ENCODE results near the gene IL17RC. TPM values are rescaled to one million over a fixed set of nuclear protein-coding genes. Genes with fewer than 3 reads are reported as not detected.
A peak's percentile ranks its signal among the peaks of the same experiment; 100 is the strongest.

The IL17RC gene
- total RNA-seq, 1 donor from 2014 or later, result 21.3 TPM

DNA sequence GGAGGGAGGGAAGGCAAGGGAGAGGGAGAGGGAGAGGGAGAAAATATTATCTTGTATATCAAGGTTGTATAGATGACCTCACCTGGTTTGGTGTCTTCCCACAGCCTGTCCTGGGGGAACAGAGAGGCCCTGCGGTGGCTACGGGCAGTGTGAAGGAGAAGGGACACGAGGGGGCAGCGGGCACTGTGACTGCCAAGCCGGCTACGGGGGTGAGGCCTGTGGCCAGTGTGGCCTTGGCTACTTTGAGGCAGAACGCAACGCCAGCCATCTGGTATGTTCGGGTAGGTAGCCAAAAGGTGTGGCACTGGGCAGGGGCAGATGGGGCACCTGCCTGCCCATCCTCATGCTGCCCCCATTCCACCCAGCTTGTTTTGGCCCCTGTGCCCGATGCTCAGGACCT is 23.8 kb downstream of the IL17RC start:
- Mint-ChIP-seq H3K4me1 (ENCODE audit: low read depth) (peaks cover 6% of the 10 kb centered on the region), H3K36me3 (ENCODE audit: low read depth) (peaks cover 5% of the 10 kb centered on the region), H3K27me3 (ENCODE audit: low read depth) (no peaks in the 10 kb centered on the region), H3K4me3 (ENCODE audit: unreplicated experiment) (no peak overlapping the region), H3K27ac (ENCODE audit: unreplicated experiment) (no peak overlapping the region), H3K9me3 (ENCODE audit: low read depth) (no peaks in the 10 kb centered on the region)
- DNase-seq (ENCODE audit: low spot score), result no peak
- TF ChIP-seq, protein P1, sequence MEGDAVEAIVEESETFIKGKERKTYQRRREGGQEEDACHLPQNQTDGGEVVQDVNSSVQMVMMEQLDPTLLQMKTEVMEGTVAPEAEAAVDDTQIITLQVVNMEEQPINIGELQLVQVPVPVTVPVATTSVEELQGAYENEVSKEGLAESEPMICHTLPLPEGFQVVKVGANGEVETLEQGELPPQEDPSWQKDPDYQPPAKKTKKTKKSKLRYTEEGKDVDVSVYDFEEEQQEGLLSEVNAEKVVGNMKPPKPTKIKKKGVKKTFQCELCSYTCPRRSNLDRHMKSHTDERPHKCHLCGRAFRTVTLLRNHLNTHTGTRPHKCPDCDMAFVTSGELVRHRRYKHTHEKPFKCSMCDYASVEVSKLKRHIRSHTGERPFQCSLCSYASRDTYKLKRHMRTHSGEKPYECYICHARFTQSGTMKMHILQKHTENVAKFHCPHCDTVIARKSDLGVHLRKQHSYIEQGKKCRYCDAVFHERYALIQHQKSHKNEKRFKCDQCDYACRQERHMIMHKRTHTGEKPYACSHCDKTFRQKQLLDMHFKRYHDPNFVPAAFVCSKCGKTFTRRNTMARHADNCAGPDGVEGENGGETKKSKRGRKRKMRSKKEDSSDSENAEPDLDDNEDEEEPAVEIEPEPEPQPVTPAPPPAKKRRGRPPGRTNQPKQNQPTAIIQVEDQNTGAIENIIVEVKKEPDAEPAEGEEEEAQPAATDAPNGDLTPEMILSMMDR (IDR thresholded peaks at IDR 0.05), result no peak

DNA sequence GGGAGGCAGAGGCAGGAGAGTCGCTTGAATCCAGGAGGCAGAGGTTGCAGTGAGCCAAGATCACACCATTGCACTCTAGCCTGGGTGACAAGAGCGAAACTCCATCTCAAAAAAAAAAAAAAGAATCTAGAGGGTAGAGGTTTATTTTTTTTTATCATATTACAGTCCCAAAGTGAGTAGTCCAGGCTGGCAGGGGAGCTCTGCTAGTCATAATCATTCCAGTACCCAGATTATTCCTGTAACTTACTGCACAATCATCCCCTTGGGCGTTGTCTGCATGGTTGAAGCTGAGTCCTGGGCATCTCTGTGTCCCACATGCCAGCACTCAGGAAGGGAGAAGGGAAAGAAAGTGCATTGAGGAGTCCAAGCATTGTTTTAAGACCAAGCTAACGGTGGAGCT is 25.3 kb downstream of the IL17RC start:
- peaks cover 3% of the 10 kb centered on the region for H3K36me3 Mint-ChIP-seq (ENCODE audit: low read depth)
- H3K27ac Mint-ChIP-seq (ENCODE audit: unreplicated experiment), result no peak overlapping the region
- peak; percentile 4 for DNase-seq (ENCODE audit: low spot score)
- no peak overlapping the region for H3K4me3 Mint-ChIP-seq (ENCODE audit: unreplicated experiment)
- H3K9me3 Mint-ChIP-seq (ENCODE audit: low read depth), result no peaks in the 10 kb centered on the region
- H3K27me3 Mint-ChIP-seq (ENCODE audit: low read depth), result no peaks in the 10 kb centered on the region
- H3K4me1 Mint-ChIP-seq (ENCODE audit: low read depth), result peaks cover 12% of the 10 kb centered on the region
- TF ChIP-seq, protein P1 (IDR thresholded peaks at IDR 0.05), result no peak

DNA sequence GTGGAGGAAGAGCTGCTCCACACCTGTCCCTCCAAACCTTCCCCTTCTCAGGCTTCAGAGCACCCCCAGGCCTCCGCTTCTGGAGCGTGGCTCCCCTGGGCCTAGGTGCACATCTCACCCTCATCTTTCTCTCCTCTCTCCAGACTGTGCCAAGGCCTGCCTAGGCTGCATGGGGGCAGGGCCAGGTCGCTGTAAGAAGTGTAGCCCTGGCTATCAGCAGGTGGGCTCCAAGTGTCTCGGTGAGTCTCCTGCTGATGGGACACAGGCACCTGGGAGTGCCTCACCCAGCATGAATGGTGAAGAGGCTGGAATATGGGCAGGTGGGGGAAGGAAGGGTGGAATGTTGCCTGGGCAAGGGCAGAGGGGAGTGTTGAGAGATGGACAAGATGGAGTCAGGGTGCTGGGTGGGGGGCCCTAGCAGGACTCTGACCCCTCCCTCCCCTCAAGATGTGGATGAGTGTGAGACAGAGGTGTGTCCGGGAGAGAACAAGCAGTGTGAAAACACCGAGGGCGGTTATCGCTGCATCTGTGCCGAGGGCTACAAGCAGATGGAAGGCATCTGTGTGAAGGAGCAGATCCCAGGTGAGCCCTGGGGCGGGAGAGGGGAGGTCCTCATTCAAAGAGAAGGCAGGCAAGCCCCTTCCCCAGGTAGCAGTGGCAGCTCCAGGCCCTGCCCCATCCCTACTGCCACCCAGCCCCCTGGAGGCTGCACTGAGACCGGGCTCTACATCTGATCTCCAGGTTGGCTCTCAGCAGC is 26.2 kb downstream of the IL17RC start:
- no peak overlapping the region for H3K27ac Mint-ChIP-seq (ENCODE audit: unreplicated experiment)
- H3K36me3 Mint-ChIP-seq (ENCODE audit: low read depth), result peaks cover 2% of the 10 kb centered on the region
- H3K4me3 Mint-ChIP-seq (ENCODE audit: unreplicated experiment), result no peak overlapping the region
- TF ChIP-seq, protein P1 (IDR thresholded peaks at IDR 0.05), result no peak
- no peaks in the 10 kb centered on the region for H3K27me3 Mint-ChIP-seq (ENCODE audit: low read depth)
- DNase-seq (ENCODE audit: low spot score), result peak; percentile 74
- no peaks in the 10 kb centered on the region for H3K9me3 Mint-ChIP-seq (ENCODE audit: low read depth)
- peaks cover 17% of the 10 kb centered on the region for H3K4me1 Mint-ChIP-seq (ENCODE audit: low read depth)

DNA sequence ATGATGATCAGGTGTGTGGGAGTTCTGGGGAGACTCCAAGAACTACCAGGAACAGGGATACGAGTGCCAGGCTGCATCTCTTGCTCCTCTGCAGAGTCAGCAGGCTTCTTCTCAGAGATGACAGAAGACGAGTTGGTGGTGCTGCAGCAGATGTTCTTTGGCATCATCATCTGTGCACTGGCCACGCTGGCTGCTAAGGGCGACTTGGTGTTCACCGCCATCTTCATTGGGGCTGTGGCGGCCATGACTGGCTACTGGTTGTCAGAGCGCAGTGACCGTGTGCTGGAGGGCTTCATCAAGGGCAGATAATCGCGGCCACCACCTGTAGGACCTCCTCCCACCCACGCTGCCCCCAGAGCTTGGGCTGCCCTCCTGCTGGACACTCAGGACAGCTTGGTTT is 27.4 kb downstream of the IL17RC start:
- TF ChIP-seq, protein P1 (IDR thresholded peaks at IDR 0.05), result no peak
- H3K36me3 Mint-ChIP-seq (ENCODE audit: low read depth), result peaks cover 2% of the 10 kb centered on the region
- no peaks in the 10 kb centered on the region for H3K9me3 Mint-ChIP-seq (ENCODE audit: low read depth)
- no peaks in the 10 kb centered on the region for H3K27me3 Mint-ChIP-seq (ENCODE audit: low read depth)
- peaks cover 17% of the 10 kb centered on the region for H3K4me1 Mint-ChIP-seq (ENCODE audit: low read depth)
- DNase-seq (ENCODE audit: low spot score), result peak; percentile 68
- no peak overlapping the region for H3K27ac Mint-ChIP-seq (ENCODE audit: unreplicated experiment)
- no peak overlapping the region for H3K4me3 Mint-ChIP-seq (ENCODE audit: unreplicated experiment)

DNA sequence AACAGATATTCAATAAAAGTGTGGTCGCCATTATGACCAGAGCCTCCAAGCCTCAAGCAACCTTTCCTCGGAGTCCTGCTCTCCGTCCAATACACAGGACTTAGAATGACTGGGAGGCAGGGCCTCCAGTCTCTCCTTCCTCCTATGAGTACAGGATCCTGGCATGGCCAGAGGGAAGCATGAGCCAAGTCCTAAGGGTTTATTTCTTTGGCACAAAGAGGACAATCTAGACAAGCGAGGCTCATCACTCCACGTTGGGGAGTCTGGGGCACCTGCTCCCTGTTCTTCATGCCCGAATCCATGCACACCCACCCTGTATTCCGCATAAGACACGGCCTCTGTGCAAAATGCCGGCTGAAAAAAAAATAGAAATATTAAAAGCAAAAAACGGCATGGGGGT is 28.5 kb downstream of the IL17RC start:
- Mint-ChIP-seq H3K4me3 (ENCODE audit: unreplicated experiment) (peak overlapping the region; percentile 53), H3K4me1 (ENCODE audit: low read depth) (peaks cover 17% of the 10 kb centered on the region), H3K27me3 (ENCODE audit: low read depth) (no peaks in the 10 kb centered on the region), H3K27ac (ENCODE audit: unreplicated experiment) (peak overlapping the region; percentile 4), H3K36me3 (ENCODE audit: low read depth) (peaks cover 2% of the 10 kb centered on the region), H3K9me3 (ENCODE audit: low read depth) (no peaks in the 10 kb centered on the region)
- peak; percentile 26 for DNase-seq (ENCODE audit: low spot score)
- TF ChIP-seq, protein P1 (IDR thresholded peaks at IDR 0.05), result no peak
